Middle frontal gyrus (tissue), 1 donor: ENCODE results near the gene UVSSA.
"Not testable (repeated sequence)": the region's sequence is repeated elsewhere in the genome, so short reads cannot be mapped to it uniquely, and the experiment has no call there.

Experiments used
- DNase-seq: peaks from one replicate; pipeline ENCODE4 v3.0.0-alpha.2; 2015; ENCODE audit warnings: low spot score; ENCODE audit errors: extremely low spot score

UVSSA gene

GRCh38 chr4:1395389-1395820 lies 48.4 kb downstream of the UVSSA start:
- DNase-seq: not testable (repeated sequence)

DNA sequence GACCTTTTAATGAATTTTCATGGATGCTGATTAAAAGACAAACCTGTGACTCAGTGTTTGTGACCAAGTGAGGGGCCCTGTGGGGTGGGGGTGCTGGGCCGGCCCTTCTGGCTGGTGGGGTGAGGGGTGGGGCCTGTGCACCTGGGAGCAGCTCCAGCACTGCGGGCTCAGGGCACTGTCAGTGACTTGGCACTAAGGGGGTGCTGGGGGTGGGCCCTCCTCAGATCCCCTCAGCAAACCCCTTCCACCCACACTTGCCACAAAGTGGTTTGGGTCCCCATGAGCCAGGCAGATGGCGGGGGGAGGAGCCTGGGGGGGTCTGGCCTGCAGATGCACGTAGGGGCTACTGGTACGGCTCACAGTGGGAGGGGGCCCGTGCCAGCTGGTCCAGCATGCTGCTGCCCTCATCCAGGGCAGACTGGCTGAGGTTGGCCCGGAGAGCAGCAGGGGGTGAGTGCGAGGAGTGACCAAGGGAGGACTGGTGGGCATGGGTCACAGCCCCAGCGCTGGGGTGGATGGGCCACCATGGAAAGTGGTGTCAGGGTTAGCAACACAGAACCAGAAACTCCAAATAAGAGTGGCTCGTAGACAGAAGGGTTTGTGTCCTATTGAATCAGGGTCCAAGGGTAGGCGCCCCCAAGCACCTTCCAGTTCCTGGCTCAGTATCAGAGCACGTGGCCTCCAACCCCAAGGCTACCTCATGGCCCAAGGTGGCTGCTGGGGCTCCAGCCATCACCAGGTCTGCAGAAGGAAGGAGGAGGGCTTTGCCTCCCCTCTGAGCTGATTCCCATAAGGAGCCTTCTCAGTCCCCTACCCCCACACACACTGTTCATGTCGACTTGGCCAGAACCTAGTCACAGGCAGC lies 49.2 kb downstream of the UVSSA start:
- no peak for DNase-seq

- no peak for DNase-seq
These were observed 49.9 kb downstream of the UVSSA start for GRCh38 chr4:1396806-1397455.

DNA sequence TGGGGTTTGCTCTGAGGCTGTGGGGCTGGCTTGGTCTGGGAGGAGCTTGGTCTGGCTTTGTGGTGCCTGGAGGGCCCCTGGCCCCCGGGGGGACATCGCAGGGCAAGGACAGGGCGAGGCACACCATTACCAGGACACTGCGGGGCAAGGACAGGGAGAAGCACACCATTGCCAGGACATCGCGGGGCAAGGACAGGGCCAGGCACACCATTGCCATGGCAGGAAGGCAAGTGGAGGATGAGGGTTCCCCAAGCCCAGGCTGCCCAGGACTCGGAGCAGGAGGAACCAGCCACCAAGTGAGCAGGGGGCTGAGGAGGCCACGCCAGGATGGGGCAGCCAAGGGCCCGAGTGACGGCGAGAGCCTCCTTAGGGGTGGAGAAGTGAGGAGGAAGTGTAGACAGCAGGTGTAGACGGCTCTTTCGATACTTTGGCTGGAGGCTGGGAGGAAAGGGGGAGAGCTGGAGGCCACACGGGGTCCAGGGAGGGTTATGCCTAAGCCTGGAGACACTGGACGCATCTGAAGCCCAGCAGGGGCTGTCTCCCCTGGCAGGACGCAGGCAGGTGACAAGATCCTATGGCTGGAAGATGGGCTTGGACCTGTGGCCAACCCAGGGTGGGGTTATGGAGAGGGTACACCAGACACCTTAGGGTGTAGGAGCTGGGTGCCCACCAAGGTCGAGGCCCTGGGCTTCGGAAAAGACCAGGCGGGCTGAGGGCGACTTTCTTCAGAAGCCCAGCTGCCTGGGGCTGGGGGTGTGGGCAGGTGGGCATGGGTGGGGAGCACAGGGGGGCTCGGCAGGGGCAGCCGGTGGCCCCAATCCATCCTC lies 51.9 kb downstream of the UVSSA start:
- DNase-seq: no peak

DNA sequence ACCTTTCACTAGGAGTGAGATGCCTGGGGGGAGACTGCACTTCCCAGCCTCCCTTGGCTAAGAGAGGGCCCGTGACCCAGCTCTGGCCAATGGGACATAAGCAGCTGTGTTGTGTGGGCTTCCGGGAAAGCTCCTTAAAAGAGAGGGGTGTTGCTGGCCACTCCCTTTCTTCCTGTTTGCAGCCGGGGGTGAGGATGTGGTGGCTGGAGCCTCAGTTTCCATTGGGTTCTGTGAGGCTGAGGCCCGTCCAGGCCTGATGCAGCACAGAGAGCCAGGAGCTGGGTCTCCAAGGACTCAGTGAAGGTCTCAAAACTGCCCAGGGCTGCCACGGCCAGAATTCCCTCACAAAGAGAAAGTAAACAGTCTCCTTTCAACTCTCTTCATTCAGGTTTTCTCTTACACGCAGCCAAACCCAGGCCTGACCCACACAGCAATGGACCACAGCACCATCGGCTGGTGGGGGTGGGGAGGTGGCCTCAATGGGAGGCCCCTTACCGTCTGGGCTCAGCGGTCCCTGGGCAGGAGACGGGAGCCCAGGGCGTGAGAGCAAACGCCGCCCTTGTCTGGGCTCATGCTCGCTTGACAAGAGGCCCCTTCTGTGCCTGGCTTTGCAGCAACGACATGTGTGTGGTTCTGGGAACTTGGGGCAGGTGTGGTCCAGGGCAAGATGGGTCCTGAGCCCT lies 52.6 kb downstream of the UVSSA start:
- DNase-seq: no peak

DNA sequence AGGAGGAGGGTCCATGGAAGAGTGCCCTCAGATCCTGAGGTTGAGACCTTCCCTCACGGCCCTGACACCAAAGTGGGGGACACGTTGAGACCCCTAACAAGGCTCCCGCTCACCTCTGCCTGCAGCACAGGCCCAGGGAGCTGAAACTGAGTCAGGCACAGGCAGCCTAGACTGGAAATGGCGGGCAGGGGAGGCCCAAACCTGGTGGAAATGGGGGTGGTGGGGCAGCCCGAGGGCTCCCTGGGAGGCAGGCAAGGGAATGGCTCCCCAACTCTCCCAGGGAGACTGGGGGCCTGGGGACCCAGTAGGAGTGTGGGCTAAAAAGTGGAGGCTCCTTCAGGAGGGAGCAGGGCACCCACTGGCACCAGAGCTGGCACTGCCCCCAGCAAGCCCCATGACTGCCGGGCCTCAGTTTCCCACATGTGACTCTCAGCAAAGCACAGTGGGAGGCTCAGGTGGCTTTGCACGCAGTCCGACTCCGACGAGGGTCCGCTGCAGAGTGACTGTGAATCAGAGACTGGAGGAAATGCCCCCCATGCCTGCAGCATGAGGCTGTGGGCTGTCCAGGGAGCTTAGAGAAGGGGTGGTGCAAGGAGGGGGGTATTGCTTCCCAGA lies 53.3 kb downstream of the UVSSA start:
- no peak for DNase-seq

DNA sequence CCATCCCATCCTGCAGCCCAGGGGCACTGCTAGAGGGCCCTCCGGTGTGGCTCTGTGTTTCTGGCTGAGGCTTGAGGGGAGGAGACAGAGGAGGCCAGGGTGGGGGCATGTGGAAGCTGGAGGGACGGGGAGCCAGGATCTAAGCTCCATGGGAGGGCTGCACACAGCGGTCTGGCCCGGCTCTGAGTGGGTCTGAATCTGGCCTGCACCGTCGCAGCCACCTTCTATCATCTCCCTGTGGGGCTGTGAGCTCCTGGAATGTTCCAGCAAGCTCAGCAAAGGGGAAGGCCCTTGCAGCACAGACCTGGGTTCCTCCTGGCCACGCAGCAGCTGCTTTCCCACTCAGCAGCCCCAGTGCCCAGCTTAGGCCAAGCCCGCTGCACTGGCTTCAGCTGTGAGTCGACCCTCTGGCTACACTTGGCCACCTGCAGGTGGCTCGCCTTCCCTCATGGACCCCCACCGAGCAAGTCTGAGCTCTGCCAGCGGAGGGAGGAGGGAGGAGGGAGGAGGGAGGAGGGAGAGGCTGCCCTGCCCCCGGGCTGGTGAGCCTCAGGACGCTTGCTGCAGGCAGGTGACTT lies 53.9 kb downstream of the UVSSA start:
- DNase-seq: no peak

- no peak for DNase-seq
These were observed 54.5 kb downstream of the UVSSA start for GRCh38 chr4:1401409-1402020.

DNA sequence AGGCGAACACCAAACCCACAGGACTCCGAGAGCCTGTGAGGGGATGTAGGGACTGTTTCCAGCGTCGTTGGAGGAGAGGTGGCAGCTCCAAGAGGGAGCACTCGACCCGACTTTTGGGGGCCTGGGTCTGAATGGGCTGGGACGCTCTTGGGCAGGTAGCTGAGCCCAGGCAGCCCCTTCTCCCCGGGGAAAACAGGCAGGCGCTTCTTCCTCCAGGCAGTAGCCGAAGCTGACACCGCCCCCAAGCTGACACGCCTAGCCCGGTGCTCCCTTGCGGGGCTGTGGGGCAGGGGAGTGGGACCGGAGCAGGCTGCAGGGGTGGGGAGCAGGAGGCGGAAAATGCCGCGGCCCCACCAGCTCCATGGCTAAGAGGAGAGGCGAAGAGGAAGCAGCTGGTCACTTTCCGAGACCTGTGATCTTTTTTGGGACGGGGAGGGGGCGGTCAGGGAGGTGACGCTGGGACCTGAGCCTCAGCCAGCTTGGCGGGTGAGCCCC lies 55.1 kb downstream of the UVSSA start:
- DNase-seq: no peak

- DNase-seq: no peak
These were observed 55.6 kb downstream of the UVSSA start for GRCh38 chr4:1402516-1403091.

- DNase-seq: no peak
These were observed 56.2 kb downstream of the UVSSA start for GRCh38 chr4:1403177-1403583.

DNA sequence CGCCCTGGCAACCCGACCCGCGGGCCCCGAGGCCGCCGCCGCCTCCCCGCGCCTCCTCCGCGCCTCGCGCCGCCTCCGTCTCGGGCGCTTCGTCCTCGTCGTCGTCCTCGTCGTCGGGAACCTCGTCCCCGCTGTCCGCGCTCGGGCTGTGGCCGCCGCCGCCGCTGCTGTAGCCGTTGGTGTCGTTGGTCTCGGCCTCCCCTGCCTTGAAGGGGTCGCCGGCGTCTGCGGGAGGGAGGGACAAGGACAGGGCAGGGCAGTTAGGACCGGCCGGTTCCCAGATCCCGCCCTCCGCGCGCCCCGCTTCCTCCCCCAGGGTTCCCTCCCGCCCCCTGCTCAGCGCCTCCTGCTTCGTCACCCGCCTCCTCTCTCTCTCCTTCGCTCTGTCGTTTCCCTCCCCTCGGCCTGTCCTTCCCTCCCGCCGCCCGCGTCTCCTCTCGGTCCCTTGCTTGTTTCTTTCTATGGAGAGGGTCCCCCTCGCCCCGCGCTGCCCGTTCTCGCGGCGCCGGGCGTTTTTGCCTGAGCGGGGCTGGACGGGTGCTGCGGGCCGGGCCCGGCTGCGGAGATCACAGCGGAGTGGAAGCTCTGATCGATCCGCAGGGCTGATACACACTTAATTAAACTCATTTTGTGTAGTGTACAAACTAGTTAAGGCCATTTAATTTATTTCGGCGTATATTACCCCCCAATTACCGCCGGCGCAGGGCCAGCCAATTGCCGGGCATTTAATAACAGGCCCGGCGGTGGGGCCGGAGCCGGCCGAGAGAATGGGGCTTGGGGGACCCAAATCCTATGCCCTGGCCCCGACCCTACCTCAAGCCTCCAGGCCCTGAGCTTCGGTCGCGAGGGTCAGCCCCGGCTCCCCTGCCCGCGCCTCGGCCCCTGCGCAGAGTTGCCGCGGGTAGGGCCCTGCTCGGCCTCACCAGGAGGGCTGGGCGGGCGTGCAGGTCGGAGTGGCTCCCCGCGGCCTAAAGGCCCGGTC lies 56.9 kb downstream of the UVSSA start:
- no peak for DNase-seq

DNA sequence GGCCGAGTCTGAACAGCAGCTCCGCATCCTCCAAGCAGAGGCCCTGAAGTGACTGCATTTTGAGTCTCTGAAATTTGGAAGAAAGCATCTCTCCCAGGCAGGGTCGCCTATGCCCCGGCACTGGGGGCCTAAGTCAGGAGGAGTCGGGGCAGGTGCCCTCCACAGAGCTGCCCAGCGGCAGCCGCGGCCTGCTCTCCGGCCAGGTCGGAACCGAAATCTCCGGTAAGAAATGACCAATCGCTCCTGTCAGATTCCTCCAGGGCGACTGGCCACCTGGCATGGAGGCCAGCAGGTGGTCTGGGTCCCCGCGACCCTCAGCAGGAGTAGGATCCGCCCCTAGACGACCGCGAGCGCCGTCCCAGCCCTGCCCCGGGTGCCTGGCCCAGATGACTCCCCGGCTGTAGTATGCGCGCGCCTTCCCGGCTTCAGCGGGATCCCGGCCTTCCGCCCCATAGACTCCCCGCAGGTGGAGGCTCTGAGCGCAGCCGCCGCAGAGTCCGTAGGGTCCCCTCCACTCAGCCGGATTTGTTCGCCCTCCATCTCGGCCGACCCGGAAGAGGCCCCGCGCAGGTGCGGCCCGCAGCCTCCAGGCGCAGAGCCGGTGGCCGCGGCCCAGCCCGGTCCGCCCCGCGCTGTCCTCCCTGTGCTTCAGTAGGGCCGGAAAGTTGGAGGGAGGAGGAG lies 57.7 kb downstream of the UVSSA start:
- no peak for DNase-seq

DNA sequence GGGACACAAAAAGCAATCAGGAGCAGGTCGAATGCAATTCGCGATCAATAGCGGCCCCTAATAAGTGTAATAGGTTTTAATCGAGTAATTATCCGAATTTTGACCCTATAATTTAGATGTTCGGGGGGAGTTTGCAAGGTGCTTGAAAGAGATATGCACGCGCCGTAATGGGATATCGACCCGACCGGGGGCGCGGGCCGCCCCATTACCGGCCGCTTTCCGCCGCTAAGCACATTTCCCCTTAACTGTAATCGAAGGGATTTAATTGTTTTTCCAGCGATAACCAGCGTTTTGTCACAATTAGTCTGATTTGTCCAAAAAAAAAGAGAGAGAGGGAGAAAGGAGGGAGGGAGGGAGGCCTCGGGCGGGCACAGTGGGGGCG lies 58.2 kb downstream of the UVSSA start:
- no peak for DNase-seq

- no peak for DNase-seq
These were observed 58.8 kb downstream of the UVSSA start for GRCh38 chr4:1405636-1406393.

DNA sequence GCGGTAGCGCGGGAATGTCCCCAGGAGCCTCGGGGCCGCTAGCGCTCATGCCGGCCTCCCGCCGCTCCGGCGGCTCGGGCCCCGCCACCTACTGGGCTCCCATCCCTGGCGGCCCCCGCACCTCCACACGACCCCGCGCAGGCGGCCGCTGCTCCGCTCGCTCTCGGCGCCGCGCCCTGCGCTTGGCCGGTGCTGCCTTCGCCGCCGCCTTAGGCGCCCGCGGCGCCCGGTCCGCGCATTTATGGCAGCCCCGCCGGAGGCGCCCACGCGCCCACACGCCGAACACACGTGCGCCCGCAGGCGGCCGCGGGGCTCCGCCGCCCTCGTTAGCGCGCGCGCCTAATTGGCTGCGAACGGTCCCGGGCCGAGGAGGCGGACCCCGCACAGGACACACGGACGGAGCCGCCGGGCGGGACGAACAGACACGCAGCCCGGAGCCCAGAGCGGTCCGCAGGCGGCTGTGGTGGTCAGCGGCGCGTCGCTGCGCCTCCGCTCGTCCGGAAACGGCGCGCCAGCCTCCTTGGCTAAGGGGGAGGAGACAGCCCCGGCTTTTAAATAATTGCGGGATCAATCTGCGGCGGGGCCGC lies 59.5 kb downstream of the UVSSA start, which contains the start of gene NKX1-1:
TSS of gene NKX1-1 (minus strand) at position 49 of the 587 bp plus-strand sequence. CDS start at position 49, 0 bp downstream.
- DNase-seq: no peak
